Activated CD8-positive, alpha-beta T cell treated with anti-CD3 and anti-CD28 coated beads for 36 hours (primary cell): ENCODE measurements around the gene PIK3IP1. TPM values are rescaled to one million over a fixed set of nuclear protein-coding genes. Genes with fewer than 3 reads are reported as not detected.

Experiments used
- ATAC-seq: fragments of 200-7000 bp; cut with Tn5 transposase; one replicate; pipeline ENCODE4 v1.10.0; 2021; ENCODE audit warnings: mild to moderate bottlenecking, moderate library complexity
- CTCF ChIA-PET: fragments of 350-600 bp; sonication (Branson Sonifier 250); formaldehyde crosslinking; loops from one replicate; lab custom pipeline; 2021; ENCODE audit warnings: antibody characterized with exemption; lab: Charles Lee
- POLR2A ChIA-PET: fragments of 350-600 bp; sonication (Branson Sonifier 250); formaldehyde crosslinking; loops from one replicate; lab custom pipeline; 2021; ENCODE audit warnings: antibody characterized with exemption; lab: Charles Lee
- DNase-seq: peaks from one replicate; pipeline ENCODE4 v3.0.0-alpha.2; 2020
- H3K27ac Mint-ChIP-seq: one replicate; pipeline ENCODE4 v1.8.0; 2021; ENCODE audit warnings: mild to moderate bottlenecking, mixed read lengths
- H3K27me3 Mint-ChIP-seq: one replicate; pipeline ENCODE4 v1.8.0; 2021; ENCODE audit warnings: mixed read lengths
- H3K36me3 Mint-ChIP-seq: one replicate; pipeline ENCODE4 v1.8.0; 2021; ENCODE audit warnings: low read depth, mixed read lengths
- H3K4me1 Mint-ChIP-seq: one replicate; pipeline ENCODE4 v1.8.0; 2021; ENCODE audit warnings: low read depth, mixed read lengths
- H3K4me3 Mint-ChIP-seq: one replicate; pipeline ENCODE4 v1.8.0; 2021; ENCODE audit warnings: mild to moderate bottlenecking, moderate library complexity, mixed read lengths
- H3K9me3 Mint-ChIP-seq: one replicate; pipeline ENCODE4 v1.8.0; 2021; ENCODE audit warnings: mixed read lengths
- CTCF ChIP-seq: fragments of 200-600 bp; IDR thresholded peaks from one replicate; pipeline ENCODE4 v1.8.0; 2022; ENCODE audit warnings: antibody characterized with exemption, mild to moderate bottlenecking
- intact Hi-C: fragments of 100-400 bp; cut with micrococcal nuclease; formaldehyde crosslinking; loops from one replicate; pipeline ENCODE4 v1.10.0; 2022
- total RNA-seq, 2 experiments: library from RNA; stranded (reverse); gene quantifications; one replicate each; pipeline ENCODE4 v1.2.3, GENCODE V29; 2021

PIK3IP1 gene
- total RNA-seq, 2 experiments from 2014 or later: 18.2 to 19.6 TPM

- intact Hi-C loops: no loop called here
- no peak for ATAC-seq
- Mint-ChIP-seq H3K4me1 (peaks cover 22% of the 10 kb centered on the region), H3K36me3 (no peaks in the 10 kb centered on the region), H3K9me3 (no peaks in the 10 kb centered on the region), H3K4me3 (no peak overlapping the region), H3K27me3 (no peaks in the 10 kb centered on the region), H3K27ac (no peak overlapping the region)
- no peak for DNase-seq
- ChIA-PET POLR2A (interaction anchor here (0.6 to 1.6 kb wide), 3 partner anchors 39 to 135 kb away, joined by 3 to 4 read pairs (median 3); partner anchors contain the start of gene LIMK2), CTCF (interaction anchor here (0.9 to 13.6 kb wide), 3 partner anchors 21 to 38 kb away, joined by 3 to 110 read pairs (median 4); partner anchors contain the start of gene LIMK2)
- no peak for TF ChIP-seq CTCF
Measured at GRCh38 chr22:31250740-31251600, 41.3 kb downstream of the PIK3IP1 start.

GRCh38 chr22:31248965-31249958, 43.0 kb downstream of the PIK3IP1 start:
- H3K27me3 Mint-ChIP-seq: no peaks in the 10 kb centered on the region
- POLR2A ChIA-PET: interaction anchor here (0.6 to 1.6 kb wide), 3 partner anchors 53 to 284 kb away, joined by 3 to 5 read pairs (median 4); no protein-coding TSS in a partner anchor
- H3K9me3 Mint-ChIP-seq: no peaks in the 10 kb centered on the region
- H3K27ac Mint-ChIP-seq: no peak overlapping the region
- no peak for TF ChIP-seq CTCF
- peaks cover 20% of the 10 kb centered on the region for H3K4me1 Mint-ChIP-seq
- DNase-seq (no peak), ATAC-seq (no peak)
- intact Hi-C loops: no loop called here
- H3K36me3 Mint-ChIP-seq: no peaks in the 10 kb centered on the region
- CTCF ChIA-PET: interaction anchor here (13.6 kb wide), 1 partner anchor 23 kb away, joined by 110 read pairs; no protein-coding TSS in a partner anchor
- no peak overlapping the region for H3K4me3 Mint-ChIP-seq

- intact Hi-C loops: no loop called here
- POLR2A ChIA-PET: interaction anchor here (0.5 to 1.2 kb wide), 4 partner anchors 8 to 1163 kb away, joined by 3 to 5 read pairs (median 4); partner anchors contain the start of genes PIK3IP1 and RTCB
Measured at GRCh38 chr22:31248138-31248745, 44.0 kb downstream of the PIK3IP1 start.

More at GRCh38 chr22:31248138-31248745, 44.0 kb downstream of the PIK3IP1 start:
- H3K4me3 Mint-ChIP-seq: peak overlapping the region; percentile 58
- H3K27me3 Mint-ChIP-seq: no peaks in the 10 kb centered on the region
- ATAC-seq: peak; percentile 100
- no peaks in the 10 kb centered on the region for H3K9me3 Mint-ChIP-seq
- no peaks in the 10 kb centered on the region for H3K36me3 Mint-ChIP-seq
- CTCF ChIA-PET: interaction anchor here (1.3 to 13.6 kb wide), 2 partner anchors 24 to 36 kb away, joined by 3 to 110 read pairs; partner anchors contain the start of gene LIMK2
- peak; percentile 80 for DNase-seq
- no peak for TF ChIP-seq CTCF
- peak overlapping the region; percentile 49 for H3K27ac Mint-ChIP-seq
- peaks cover 18% of the 10 kb centered on the region for H3K4me1 Mint-ChIP-seq
